ENCODE measurements around the gene ZNF644.
A peak's percentile ranks its signal among the peaks of the same experiment; 100 is the strongest.
"Not testable (repeated sequence)": the region's sequence is repeated elsewhere in the genome, so short reads cannot be mapped to it uniquely, and the experiment has no call there.

ZNF644 gene

DNA sequence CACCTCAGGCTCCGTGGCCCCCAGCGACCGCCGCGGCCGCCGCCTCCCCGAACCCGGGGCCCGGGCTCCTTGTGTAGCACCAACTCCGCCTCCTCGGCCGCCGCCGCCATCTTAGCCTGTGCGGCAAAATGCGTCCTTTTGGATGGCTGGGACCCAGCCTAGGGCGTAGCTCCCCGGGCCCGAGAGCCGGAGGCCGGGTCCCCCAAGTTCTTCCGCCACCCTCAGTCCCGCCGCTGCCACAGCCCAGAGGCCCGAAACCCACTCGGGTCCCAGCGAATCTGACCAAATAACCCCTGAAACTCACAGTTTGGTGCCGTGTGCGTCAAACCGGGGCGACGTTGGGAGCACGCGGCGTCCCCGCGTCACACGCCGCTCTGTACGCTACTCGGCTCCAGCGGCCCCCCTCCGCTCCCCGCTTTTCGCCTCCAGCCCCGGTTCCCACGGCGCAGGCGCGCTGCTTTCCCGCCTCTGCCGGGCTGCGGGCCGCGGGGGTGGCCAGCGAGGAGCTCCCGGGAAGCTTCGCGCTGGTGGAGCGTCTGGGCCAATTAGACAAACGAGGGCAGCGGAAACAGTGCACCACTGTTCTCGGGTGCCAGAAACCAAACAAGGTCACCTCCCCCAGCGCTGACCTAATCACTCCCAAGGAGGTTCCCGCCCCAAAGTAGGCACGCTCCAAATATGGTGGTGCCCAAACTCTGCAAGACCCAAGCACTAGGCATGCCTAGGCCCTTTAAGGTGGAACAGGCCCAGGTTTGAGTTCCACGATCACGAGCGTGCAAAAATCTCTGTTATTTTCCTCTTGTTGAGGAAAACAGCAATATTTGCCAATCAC lies at the start of gene ZNF644:
TSS of gene ZNF644 (minus strand) at position 350 of the 832 bp plus-strand sequence. CDS start 39,682 bp downstream, outside the sequence.
- peak; percentile 73 for DNase-seq (ENCODE audit: low read depth)

DNA sequence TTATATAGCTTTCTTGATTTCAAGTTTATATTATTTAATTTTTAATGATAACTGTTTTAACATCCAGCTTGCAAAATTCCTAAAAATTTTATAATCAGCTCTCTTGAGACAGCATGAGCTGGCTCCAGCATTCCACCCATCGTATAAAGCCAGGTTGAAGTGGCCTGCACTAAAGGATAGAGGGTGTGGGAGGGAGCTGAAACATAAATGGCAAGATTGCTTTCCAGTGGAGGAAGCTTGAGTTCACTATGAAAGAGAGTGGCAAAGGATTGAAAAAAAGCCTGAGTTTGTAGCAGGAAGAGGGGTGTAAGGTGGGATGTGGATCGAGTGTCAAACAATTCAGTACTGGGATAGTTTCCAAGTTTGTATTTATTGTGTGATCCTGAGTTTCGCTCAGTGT lies 48.5 kb upstream of the ZNF644 start:
- DNase-seq (ENCODE audit: low read depth), result no peak

GRCh38 chr1:91066538-91066937 lies 44.7 kb upstream of the ZNF644 start:
- DNase-seq (ENCODE audit: low read depth), result no peak

GRCh38 chr1:91065337-91065736 lies 43.5 kb upstream of the ZNF644 start:
- DNase-seq (ENCODE audit: low read depth), result no peak

DNA sequence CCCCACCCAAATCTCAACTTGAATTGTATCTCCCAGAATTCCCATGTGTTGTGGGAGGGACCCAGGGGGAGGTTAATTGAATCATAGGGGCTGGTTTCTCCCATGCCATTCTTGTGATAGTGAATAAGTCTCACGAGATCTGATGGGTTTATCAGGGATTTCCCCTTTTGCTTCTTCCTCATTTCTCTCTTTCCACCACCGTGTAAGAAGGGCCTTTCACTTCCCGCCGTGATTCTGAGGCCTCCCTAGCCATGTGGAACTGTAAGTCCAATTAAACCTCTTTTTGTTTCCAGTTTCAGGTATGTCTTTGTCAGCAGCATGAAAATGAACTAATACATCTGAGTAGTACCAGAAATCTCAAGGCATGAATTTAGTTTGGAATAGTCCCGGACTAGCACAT lies 41.6 kb upstream of the ZNF644 start:
- DNase-seq (ENCODE audit: low read depth), result not testable (repeated sequence)

DNA sequence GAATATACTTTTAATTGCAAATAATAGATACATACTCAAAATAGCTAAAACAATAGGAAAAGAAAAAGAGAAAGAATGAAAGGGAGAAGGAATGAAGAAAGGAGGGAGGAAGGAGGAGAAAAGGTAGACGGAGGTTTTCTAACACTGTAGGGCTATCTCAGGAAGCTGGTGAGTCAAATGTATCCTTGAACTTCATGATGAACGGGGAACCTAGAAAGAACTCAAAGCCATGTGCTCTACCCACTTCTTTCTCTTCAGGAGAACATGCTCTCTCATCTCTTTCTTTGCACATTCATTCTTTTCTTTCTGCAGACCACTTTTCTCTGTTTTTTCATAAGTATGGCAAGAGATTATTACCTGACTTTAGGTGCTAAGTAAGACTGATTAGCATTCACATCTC lies 37.3 kb upstream of the ZNF644 start:
- no peak for DNase-seq (ENCODE audit: low read depth)

GRCh38 chr1:91057784-91058183 lies 35.9 kb upstream of the ZNF644 start:
- DNase-seq (ENCODE audit: low read depth), result no peak

DNA sequence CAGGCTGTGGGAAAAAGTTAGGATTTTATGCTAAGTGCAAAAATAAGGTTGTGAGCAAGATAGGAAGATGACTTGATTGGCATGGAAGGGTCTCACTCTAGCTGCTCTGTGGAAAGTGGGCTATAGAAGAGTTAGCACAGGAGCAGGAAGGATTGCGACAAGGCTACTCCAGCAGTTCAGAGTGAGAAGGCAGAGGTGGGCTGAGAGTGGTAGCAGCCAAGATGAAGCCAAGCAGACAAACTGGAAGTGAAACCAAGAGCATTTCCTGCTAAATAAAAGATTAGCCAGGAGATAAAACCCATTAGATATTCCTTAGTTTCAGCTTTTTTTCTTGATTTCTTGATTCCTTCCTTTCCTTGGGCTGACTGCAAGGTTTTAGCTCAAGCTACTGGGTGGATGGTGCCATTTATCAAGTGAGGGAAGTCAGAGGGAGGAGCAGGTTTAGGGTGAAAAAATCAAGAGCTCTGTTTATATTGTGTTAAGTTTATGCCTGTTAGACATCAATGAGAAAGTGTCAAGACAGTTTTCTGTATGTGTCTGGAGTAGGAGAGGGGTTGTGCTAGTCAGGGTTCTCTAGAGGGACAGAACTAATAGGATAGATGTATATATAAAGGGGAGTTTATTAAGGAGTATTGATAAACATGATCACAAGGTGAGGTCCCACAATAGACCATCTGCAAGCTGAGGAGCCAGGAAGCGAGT lies 33.1 kb upstream of the ZNF644 start:
- DNase-seq (ENCODE audit: low read depth), result no peak

DNA sequence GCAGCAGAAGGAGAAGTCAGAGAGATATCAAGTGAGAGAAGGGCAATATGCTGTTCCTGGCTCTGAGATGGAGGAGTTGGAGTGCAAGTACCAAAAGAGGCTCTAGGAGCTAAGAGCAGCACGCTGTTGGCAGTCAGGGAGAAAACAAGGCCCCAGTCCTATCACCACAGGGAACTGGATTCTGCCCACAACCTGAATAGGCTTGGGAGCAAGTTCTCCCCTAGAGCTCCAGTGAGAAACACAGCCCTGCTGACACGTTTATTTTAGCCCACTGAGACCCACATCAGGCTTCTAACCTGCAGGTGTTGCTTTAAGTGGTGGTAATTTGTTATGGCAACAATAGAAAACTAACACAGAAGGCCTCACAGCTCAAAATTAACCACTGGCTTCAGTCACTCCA lies 31.8 kb upstream of the ZNF644 start:
- no peak for DNase-seq (ENCODE audit: low read depth)

GRCh38 chr1:91049551-91049950 lies 27.7 kb upstream of the ZNF644 start:
- DNase-seq (ENCODE audit: low read depth), result not testable (repeated sequence)

GRCh38 chr1:91046766-91047165 lies 24.9 kb upstream of the ZNF644 start:
- DNase-seq (ENCODE audit: low read depth), result no peak

DNA sequence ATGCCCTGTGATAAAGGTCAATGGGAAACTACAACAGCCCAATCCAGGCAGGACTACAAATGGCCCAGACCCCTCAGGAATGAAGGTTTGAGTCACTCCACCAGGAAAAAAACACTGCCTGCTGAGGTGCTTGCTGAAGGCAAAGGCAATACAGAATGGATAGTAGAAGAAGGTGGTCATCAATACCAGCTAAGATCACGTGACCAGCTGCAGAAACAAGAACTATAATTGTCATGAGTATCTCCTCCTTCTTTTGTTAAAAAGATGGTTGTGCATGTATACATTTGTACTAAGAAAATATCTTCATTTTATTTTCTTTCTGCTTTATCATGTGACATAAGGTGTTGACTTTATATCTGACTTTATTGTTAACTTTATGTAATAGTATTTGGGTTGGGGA lies 23.4 kb upstream of the ZNF644 start:
- DNase-seq (ENCODE audit: low read depth), result no peak

- not testable (repeated sequence) for DNase-seq (ENCODE audit: low read depth)
Observed at GRCh38 chr1:91044776-91045175, 22.9 kb upstream of the ZNF644 start.

DNA sequence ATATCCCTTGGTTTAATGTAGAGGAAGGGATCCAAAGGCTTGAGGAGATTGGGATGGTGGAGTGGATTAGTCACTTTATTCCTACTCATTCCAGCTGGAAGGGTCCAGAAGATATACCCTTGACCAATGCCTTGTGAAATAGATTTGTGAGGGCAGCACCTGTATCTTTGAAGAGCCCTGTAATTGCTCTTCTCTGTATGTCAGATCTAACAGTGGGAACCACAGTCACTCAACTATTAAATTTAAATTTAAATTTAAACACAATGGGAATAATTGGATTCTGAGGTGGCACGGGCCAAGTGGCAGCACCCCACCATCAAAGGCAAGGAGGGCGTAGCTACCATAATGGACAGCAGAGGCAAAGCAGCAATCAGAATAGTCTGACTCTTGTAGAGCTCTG lies 20.5 kb upstream of the ZNF644 start:
- DNase-seq (ENCODE audit: low read depth), result not testable (repeated sequence)

- DNase-seq (ENCODE audit: low read depth), result no peak
Observed at GRCh38 chr1:91038582-91038981, 16.7 kb upstream of the ZNF644 start.

DNA sequence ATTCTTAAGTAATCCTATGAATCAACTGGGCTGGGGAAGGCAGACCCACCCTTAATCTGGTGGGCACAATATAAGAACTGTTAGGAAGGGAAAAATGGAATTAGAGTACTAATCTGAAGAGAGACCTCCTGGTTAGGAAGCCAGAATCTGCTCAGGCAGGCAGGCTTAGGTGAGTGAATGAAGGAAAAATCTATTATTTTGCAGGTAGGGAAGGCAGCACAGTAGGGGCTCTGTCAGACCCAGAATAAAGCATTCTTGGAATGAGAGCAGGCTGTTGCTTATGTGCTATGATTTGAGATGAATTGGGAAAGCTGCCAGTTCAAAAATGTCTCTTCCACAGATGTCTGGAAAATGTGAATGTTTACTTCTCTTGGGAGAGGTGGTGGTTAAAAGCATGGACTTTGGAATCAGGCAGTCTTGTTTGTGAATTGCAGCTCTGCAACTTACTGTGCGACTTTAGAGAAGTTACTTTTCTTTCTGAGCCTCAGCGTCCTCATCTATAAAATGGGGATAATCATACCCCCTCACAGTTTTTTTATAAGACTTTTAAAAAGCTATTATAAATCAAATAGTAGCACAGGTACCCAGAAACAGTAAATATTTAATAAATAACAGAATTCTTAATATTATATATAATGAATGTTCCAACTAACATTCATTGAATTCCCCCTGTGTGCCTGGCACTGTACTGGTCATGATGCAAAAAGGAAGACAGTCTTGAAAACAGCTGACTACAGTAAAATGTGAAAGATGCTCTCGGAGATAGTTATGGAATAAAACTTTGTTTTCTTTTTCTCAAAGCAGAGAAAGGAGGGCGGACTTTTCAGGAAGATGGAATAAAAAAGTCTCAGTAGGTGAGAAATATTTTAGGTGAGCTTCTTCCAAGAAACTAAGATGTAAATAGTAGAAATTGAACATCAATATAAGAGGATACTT lies 15.3 kb upstream of the ZNF644 start:
- DNase-seq (ENCODE audit: low read depth), result no peak

- DNase-seq (ENCODE audit: low read depth), result no peak
Observed at GRCh38 chr1:91032349-91032748, 10.5 kb upstream of the ZNF644 start.

DNA sequence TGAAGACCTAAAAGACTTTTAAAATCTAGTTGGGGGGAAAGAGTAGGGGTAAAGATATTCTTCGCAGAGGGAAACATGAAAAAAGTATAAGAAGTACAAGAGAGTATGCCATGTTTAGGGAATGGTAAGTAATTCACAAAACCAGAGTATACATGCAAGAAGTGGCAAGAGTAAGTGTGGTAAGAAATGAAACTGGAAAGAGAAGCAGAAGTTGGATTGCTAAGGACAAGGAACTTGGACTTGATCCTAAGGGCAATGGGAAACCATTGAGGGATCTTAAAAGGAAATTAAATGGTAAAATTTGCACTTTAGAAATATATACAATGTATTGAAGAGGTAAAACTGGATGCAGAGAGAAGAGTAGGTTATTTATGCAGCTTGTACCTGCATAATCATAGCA lies 9.2 kb upstream of the ZNF644 start:
- DNase-seq (ENCODE audit: low read depth), result no peak

DNA sequence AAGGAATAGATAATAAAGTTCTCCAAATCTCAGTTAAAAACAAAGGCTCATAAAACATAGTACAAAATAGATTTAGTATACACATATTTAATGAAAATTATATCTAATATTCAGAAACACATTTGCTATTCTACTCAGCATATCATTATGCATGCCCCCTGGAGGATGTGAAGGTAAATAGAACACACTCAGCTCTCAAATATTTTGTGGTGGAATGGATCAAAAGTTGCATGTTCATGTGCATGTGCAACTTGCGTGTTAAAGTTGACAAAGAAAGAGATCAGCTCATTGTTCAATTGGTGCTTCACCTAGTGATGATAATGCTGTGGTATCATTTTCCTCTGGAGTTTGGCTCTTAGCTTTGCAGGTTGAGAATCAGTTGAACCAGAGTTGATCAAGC lies 4.9 kb upstream of the ZNF644 start:
- DNase-seq (ENCODE audit: low read depth), result no peak

DNA sequence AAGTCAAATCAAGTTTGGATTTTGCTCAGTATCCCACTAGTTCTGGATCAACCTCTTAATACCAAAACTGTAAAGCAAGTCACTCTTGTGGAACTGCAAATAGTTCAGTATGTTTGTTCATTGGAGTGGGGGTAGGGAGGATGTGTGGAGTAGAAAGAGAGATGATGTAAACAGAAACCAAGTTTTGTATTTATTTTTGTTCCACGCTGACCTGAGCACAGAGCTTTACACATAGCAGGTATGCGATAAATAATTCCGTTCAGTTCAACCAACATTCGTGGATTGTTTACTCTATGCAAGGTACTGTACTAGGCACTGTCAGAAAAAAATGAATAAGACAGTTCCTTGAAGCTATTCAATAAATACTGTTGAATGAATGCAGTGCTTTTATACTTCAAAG lies 4.5 kb upstream of the ZNF644 start:
- DNase-seq (ENCODE audit: low read depth), result no peak

DNA sequence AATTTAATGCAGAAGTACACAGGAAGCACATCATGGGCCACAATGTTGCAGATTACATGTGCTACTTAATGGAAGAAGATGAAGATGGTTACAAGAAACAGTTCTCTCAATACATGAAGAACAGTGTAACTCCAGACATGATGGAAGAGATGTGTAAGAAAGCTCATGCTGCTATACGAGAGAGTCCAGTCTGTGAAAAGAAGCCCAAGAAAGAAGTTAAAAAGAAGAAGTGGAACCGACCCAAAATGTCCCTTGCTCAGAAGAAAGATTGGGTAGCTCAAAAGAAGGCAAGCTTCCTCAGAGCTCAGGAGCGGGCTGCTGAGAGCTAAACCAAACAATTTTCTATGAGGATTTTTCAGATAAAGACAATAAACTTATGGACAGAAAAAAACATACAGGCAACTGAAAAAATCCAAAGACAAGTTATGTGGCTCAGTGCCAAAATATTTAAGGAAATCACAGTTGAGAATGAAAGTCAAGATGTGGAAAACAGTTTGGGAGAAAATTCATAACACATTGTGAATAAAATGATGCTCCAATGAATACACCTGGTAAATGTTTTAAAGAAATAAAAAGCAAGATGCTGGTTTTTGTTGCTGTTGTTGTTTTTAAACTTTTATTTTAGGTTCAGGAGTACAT lies 2.8 kb upstream of the ZNF644 start:
- no peak for DNase-seq (ENCODE audit: low read depth)

GRCh38 chr1:91022518-91022929 lies 689 bp upstream of the ZNF644 start:
- DNase-seq (ENCODE audit: low read depth), result no peak

All from stimulated activated CD8-positive, alpha-beta memory T cell treated with anti-CD3 and anti-CD28 coated beads, Interleukin-15, amount 100 ng/mL, for 24 hours (primary cell).